Upper lobe of left lung (tissue), 4 donors: ENCODE results near the gene C1QTNF12.

ENCODE experiments used
- CTCF ChIP-seq, 6 experiments: fragments of 450-650 bp in 4 of 6; fragments of 200-600 bp in 2 of 6; sonication (generic) in 2 of 6; IDR thresholded peaks; one replicate each; pipeline ENCODE4 v1.5.1; 2016 to 2019; ENCODE audit warnings: antibody characterized with exemption in 6 of 6
- POLR2A ChIP-seq, 4 donors: fragments of 450-650 bp; IDR thresholded peaks; one replicate each; pipeline ENCODE4 v1.5.1; 2016 to 2017; ENCODE audit warnings: antibody characterized with exemption in 4 of 4, mild to moderate bottlenecking in 2 of 4
- POLR2AphosphoS5 ChIP-seq, 2 donors: sonication (generic); formaldehyde crosslinking; IDR thresholded peaks; one replicate each; pipeline ENCODE4 v1.5.1; 2017; ENCODE audit warnings: antibody characterized with exemption in 2 of 2

GRCh38 chr1:1205769-1206375 is 40.6 kb downstream of the C1QTNF12 start:
- TF ChIP-seq CTCF (IDR thresholded peaks at IDR 0.05) = no peak
- no peak for TF ChIP-seq POLR2AphosphoS5 (IDR thresholded peaks at IDR 0.05)
- TF ChIP-seq POLR2A (IDR thresholded peaks at IDR 0.05) = no peak
